ENCODE results near the gene ANKS3. TPM values are rescaled to one million over a fixed set of nuclear protein-coding genes. Genes with fewer than 3 reads are reported as not detected.

ANKS3 gene
- total and polyA plus RNA-seq, 10 of the 15 experiments (the other 5 are each of a cell fraction or from before 2014, with no cell fraction given): 0.29 to 14.2 (median 8.5) TPM

GRCh38 chr16:4754865-4755264 is 20.8 kb upstream of the ANKS3 start (continued):
- no peak for TF ChIP-seq NR2C2 (IDR thresholded peaks at IDR 0.05; ENCODE audit: borderline replicate concordance, control insufficient read depth, insufficient read length, low read depth)
- TF ChIP-seq POLR2AphosphoS2 (IDR thresholded peaks at IDR 0.05; ENCODE audit: low read depth, low read length): no peak
- no peak for TF ChIP-seq NFXL1 (IDR thresholded peaks at IDR 0.05; ENCODE audit: borderline replicate concordance)
- no peak for TF ChIP-seq CEBPB (IDR thresholded peaks at IDR 0.05; ENCODE audit: borderline replicate concordance in 1 of 2, low read depth in 2 of 2, low read length in 2 of 2)
- no peak for TF ChIP-seq NFIC (IDR thresholded peaks at IDR 0.05; ENCODE audit: low read depth, low read length)
- no peak for TF ChIP-seq ZBED1 (IDR thresholded peaks at IDR 0.05; ENCODE audit: borderline replicate concordance)
- no peak for TF ChIP-seq SMAD5 (IDR thresholded peaks at IDR 0.05; ENCODE audit: low read depth)

- ChIA-PET RAD21 (ENCODE audit: unreplicated experiment) (no interaction called here), CTCF (no interaction called here), SMC1A (ENCODE audit: uncharacterized antibody, unreplicated experiment) (no interaction called here), POLR2A (no interaction called here)
- Histone ChIP-seq H3K4me3 (no peak overlapping the region), H3K27ac (ENCODE audit: control insufficient read depth, insufficient read depth) (no peak overlapping the region), H4K20me1 (ENCODE audit: control insufficient read depth, insufficient read depth) (no peaks in the 10 kb centered on the region), H3K36me3 (ENCODE audit: control insufficient read depth in 2 of 2, insufficient read depth in 2 of 2, low read length in 1 of 2) (peaks cover 8 to 17% of the 10 kb centered on the region in 2 experiments), H3K4me1 (ENCODE audit: control insufficient read depth, insufficient read depth, low read length) (peaks cover 12% of the 10 kb centered on the region), H3K9ac (ENCODE audit: control insufficient read depth, insufficient read depth, low read length) (no peak overlapping the region), H2AFZ (ENCODE audit: control insufficient read depth, low read depth, low read length) (no peak overlapping the region), H3K27me3 (replicated peaks in 1 of 2; ENCODE audit: control insufficient read depth in 2 of 2, insufficient read depth in 2 of 2, low read length in 1 of 2) (no peaks in the 10 kb centered on the region), H3K4me2 (ENCODE audit: control insufficient read depth, insufficient read depth) (no peak overlapping the region), H3K79me2 (ENCODE audit: control insufficient read depth, insufficient read depth, low read length) (no peaks in the 10 kb centered on the region), H3K9me3 (replicated peaks; ENCODE audit: control insufficient read depth, insufficient read depth, low read length) (peaks cover 4% of the 10 kb centered on the region; the same call in 1 of the 3 replicates)
- TF ChIP-seq ZNF217 (IDR thresholded peaks at IDR 0.05) (no peak), YY1 (IDR thresholded peaks at IDR 0.05; ENCODE audit: low read depth, low read length) (no peak), CREB1 (IDR thresholded peaks at IDR 0.05; ENCODE audit: low read depth) (no peak), WRNIP1 (IDR thresholded peaks at IDR 0.05; ENCODE audit: borderline replicate concordance, low read depth, low read length) (no peak), E4F1 (IDR thresholded peaks at IDR 0.05; ENCODE audit: borderline replicate concordance, partially characterized antibody) (no peak), MTA2 (IDR thresholded peaks at IDR 0.05; ENCODE audit: low read depth) (no peak)
- BruUV-seq (replicated peaks): no TSS peak
- no peak for ATAC-seq
- intact Hi-C loops (cut with micrococcal nuclease; ENCODE audit: unreplicated experiment) (no loop called here), in situ Hi-C loops (cut with MboI) (no loop called here)
- no peak for DNase-seq (ENCODE audit: low read depth, low spot score)
- FAIRE-seq: no peak
- 93% methylated on average over 11 of the region's 11 CpGs for WGBS (ENCODE audit: insufficient coverage, insufficient replicate concordance, low lambda C conversion rate, missing lambda C conversion rate)
Measured at GRCh38 chr16:4753227-4753626, 19.2 kb upstream of the ANKS3 start.
